Thymus (tissue), 11 donors: ENCODE results near the gene SPTBN4. TPM values are rescaled to one million over a fixed set of nuclear protein-coding genes. Genes with fewer than 3 reads are reported as not detected.

Source experiments
- DNase-seq, 9 donors: peaks; one replicate each; pipeline ENCODE4 v3.0.0-alpha.2; 2013; ENCODE audit warnings: low spot score in 9 of 9, low read depth in 6 of 9, missing footprints in 1 of 9
- H3K27ac ChIP-seq, 2 donors: one replicate each; pipeline ENCODE4 v1.5.1; 2013; ENCODE audit warnings: control low read depth in 1 of 2, low read depth in 1 of 2, low read length in 1 of 2, mild to moderate bottlenecking in 1 of 2, moderate library complexity in 1 of 2
- H3K27me3 ChIP-seq, 2 donors: one replicate each; pipeline ENCODE4 v1.5.1; 2013; ENCODE audit warnings: low read length in 1 of 2; ENCODE audit not compliant: control insufficient read depth in 2 of 2, insufficient read depth in 1 of 2
- H3K36me3 ChIP-seq, 2 donors: one replicate each; pipeline ENCODE4 v1.5.1; 2013; ENCODE audit warnings: low read length in 1 of 2, mild to moderate bottlenecking in 1 of 2, moderate library complexity in 1 of 2; ENCODE audit not compliant: control insufficient read depth in 2 of 2, insufficient read depth in 2 of 2
- H3K4me1 ChIP-seq, 2 donors: one replicate each; pipeline ENCODE4 v1.5.1; 2013; ENCODE audit warnings: low read length in 2 of 2; ENCODE audit not compliant: control insufficient read depth in 2 of 2, insufficient read depth in 2 of 2
- H3K4me3 ChIP-seq, 2 donors: one replicate each; pipeline ENCODE4 v1.5.1; 2013; ENCODE audit warnings: low read length in 2 of 2, control low read depth in 1 of 2, mild to moderate bottlenecking in 1 of 2
- H3K9me3 ChIP-seq, 2 donors: one replicate each; pipeline ENCODE4 v1.5.1; 2013; ENCODE audit warnings: low read length in 1 of 2, mild to moderate bottlenecking in 1 of 2; ENCODE audit not compliant: control insufficient read depth in 2 of 2, insufficient read depth in 1 of 2
- WGBS: extraction: QIAGEN DNeasy Blood & Tissue Kit; methylation state at CpG from one replicate; pipeline ENCODE4 v1.1.7; 2013; 5-methylcytosine and 5-hydroxymethylcytosine counted together
- polyA plus RNA-seq: library from polyadenylated mRNA; stranded (reverse); fragments of 200-250 nt; gene quantifications from one replicate; pipeline ENCODE4 v1.2.3, GENCODE V29; 2013
- total RNA-seq: library from RNA; stranded (reverse); fragments of 120-200 nt; gene quantifications from one replicate; pipeline ENCODE4 v1.2.4, GENCODE V29; 2013
- donor health status: healthy.

Gene SPTBN4
- total and polyA plus RNA-seq, 2 donors: 0.24 to 0.73 TPM

GRCh38 chr19:40581531-40581930, 114.7 kb downstream of the SPTBN4 start:
- DNase-seq: no peak
- no peaks in the 10 kb centered on the region for H3K27me3 ChIP-seq
- no peak overlapping the region for H3K27ac ChIP-seq
- WGBS: 98% methylated on average over 5 of the region's 5 CpGs
- H3K4me3 ChIP-seq: no peak overlapping the region
- H3K9me3 ChIP-seq: no peaks in the 10 kb centered on the region
- peaks cover 38 to 54% of the 10 kb centered on the region in 2 donors for H3K36me3 ChIP-seq
- H3K4me1 ChIP-seq: peaks cover 11 to 12% of the 10 kb centered on the region in 2 donors

- Histone ChIP-seq H3K27me3 (no peaks in the 10 kb centered on the region), H3K4me1 (peaks cover 7 to 8% of the 10 kb centered on the region in 2 donors), H3K9me3 (no peaks in the 10 kb centered on the region), H3K27ac (no peak overlapping the region), H3K4me3 (no peak overlapping the region), H3K36me3 (peaks cover 46 to 61% of the 10 kb centered on the region in 2 donors)
- no peak for DNase-seq
- WGBS: 95% methylated on average over 2 of the region's 2 CpGs
Measured at GRCh38 chr19:40582467-40582866, 115.7 kb downstream of the SPTBN4 start.

- Histone ChIP-seq H3K36me3 (peaks cover 54 to 64% of the 10 kb centered on the region in 2 donors), H3K27me3 (no peaks in the 10 kb centered on the region), H3K4me1 (peaks cover 0 to 2% of the 10 kb centered on the region in 2 donors), H3K27ac (no peak overlapping the region), H3K9me3 (no peaks in the 10 kb centered on the region), H3K4me3 (no peak overlapping the region)
- DNase-seq: no peak
- WGBS: 97% methylated on average over 14 of the region's 14 CpGs
Measured at GRCh38 chr19:40583283-40583682, 116.5 kb downstream of the SPTBN4 start.

- Histone ChIP-seq H3K36me3 (peaks cover 61 to 71% of the 10 kb centered on the region in 2 donors), H3K27ac (no peak overlapping the region)
Measured at GRCh38 chr19:40584007-40584406, 117.2 kb downstream of the SPTBN4 start.

GRCh38 chr19:40585241-40585981, 118.6 kb downstream of the SPTBN4 start:
- Histone ChIP-seq H3K4me3 (no peak overlapping the region), H3K27ac (no peak overlapping the region), H3K9me3 (no peaks in the 10 kb centered on the region), H3K4me1 (no peaks in the 10 kb centered on the region), H3K36me3 (peaks cover 55 to 72% of the 10 kb centered on the region in 2 donors), H3K27me3 (no peaks in the 10 kb centered on the region)
- WGBS: 96% methylated on average over 11 of the region's 11 CpGs
- no peak for DNase-seq

More at GRCh38 chr19:40584007-40584406, 117.2 kb downstream of the SPTBN4 start:
- Histone ChIP-seq H3K9me3 (no peaks in the 10 kb centered on the region), H3K4me1 (no peaks in the 10 kb centered on the region), H3K27me3 (no peaks in the 10 kb centered on the region), H3K4me3 (no peak overlapping the region)
- 98% methylated on average over 5 of the region's 5 CpGs for WGBS
- no peak for DNase-seq

- Histone ChIP-seq H3K9me3 (no peaks in the 10 kb centered on the region), H3K36me3 (peaks cover 49 to 72% of the 10 kb centered on the region in 2 donors), H3K4me1 (no peaks in the 10 kb centered on the region), H3K27ac (no peak overlapping the region), H3K27me3 (no peaks in the 10 kb centered on the region), H3K4me3 (no peak overlapping the region)
- WGBS: 99% methylated on average over 2 of the region's 2 CpGs
- no peak for DNase-seq
Measured at GRCh38 chr19:40585982-40586422, 119.2 kb downstream of the SPTBN4 start.

- Histone ChIP-seq H3K4me1 (no peaks in the 10 kb centered on the region), H3K9me3 (no peaks in the 10 kb centered on the region), H3K4me3 (no peak overlapping the region), H3K27me3 (no peaks in the 10 kb centered on the region), H3K36me3 (peaks cover 44 to 69% of the 10 kb centered on the region in 2 donors), H3K27ac (no peak overlapping the region)
- DNase-seq: no peak
- WGBS: 97% methylated on average over 14 of the region's 14 CpGs
Measured at GRCh38 chr19:40586611-40587010, 119.8 kb downstream of the SPTBN4 start.

GRCh38 chr19:40588110-40588854, 121.5 kb downstream of the SPTBN4 start:
- H3K4me1 ChIP-seq: no peaks in the 10 kb centered on the region
- H3K9me3 ChIP-seq: no peaks in the 10 kb centered on the region
- 97% methylated on average over 19 of the region's 19 CpGs for WGBS
- no peak overlapping the region for H3K27ac ChIP-seq
- H3K4me3 ChIP-seq: no peak overlapping the region
- no peak for DNase-seq
- H3K27me3 ChIP-seq: no peaks in the 10 kb centered on the region
- peaks cover 32 to 53% of the 10 kb centered on the region in 2 donors for H3K36me3 ChIP-seq

GRCh38 chr19:40588926-40589569, 122.2 kb downstream of the SPTBN4 start:
- Histone ChIP-seq H3K4me3 (no peak overlapping the region), H3K27ac (no peak overlapping the region), H3K4me1 (peaks cover 0 to 2% of the 10 kb centered on the region in 2 donors), H3K36me3 (peaks cover 28 to 45% of the 10 kb centered on the region in 2 donors), H3K9me3 (no peaks in the 10 kb centered on the region), H3K27me3 (no peaks in the 10 kb centered on the region)
- 97% methylated on average over 9 of the region's 9 CpGs for WGBS
- no peak for DNase-seq
